SK-N-MC (cell line): ENCODE results near the gene NEK9.

Source experiments
- EZH2 ChIP-seq: fragments of 200-600 bp; sonication (generic); IDR thresholded peaks from one replicate; pipeline ENCODE4 v1.6.1; 2017; ENCODE audit warnings: antibody characterized with exemption
- FOXP2 ChIP-seq: optimal IDR thresholded peaks from 2 replicates; pipeline ENCODE3; 2011; ENCODE audit warnings: mild to moderate bottlenecking, moderate library complexity; ENCODE audit not compliant: insufficient read depth; ENCODE audit errors: extremely low read length, control extremely low read depth
- POLR2AphosphoS5 ChIP-seq: IDR thresholded peaks from 2 replicates; pipeline ENCODE4 v1.6.1; 2012; ENCODE audit warnings: mild to moderate bottlenecking, low read depth, low read length, borderline replicate concordance

DNA sequence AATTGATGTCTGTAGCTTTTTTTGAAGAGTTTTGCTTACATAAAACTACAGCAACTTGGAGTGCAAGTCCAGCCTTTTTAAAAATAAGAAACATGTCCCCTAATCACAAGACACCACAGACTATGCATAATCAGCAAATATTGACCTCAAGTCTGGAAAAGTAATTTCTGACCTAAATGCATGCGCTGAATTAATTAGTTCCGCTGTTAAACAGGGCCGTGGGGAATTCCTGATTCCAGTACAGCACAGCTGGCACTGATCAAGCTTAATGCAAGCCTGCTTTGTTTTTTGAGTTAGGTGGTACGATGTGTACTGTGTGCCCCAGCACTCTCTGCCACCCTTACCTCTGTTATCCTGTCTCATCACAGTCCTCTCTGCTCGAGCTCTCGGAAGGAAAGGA lies 84.8 kb downstream of the NEK9 start:
- TF ChIP-seq POLR2AphosphoS5 (peak; percentile 64; the same call in 1 of the 2 replicates), EZH2 (no peak), FOXP2 (peak; percentile 61)
